H1 (cell line): Measurements from ENCODE around the gene POLE3.

Experiments used
- POLR2A ChIP-seq, 2 experiments: IDR thresholded peaks; 1 replicate in 1 of 2; 2 replicates in 1 of 2; pipeline ENCODE4 v1.6.1; 2011; ENCODE audit warnings: low read depth in 2 of 2, low read length in 2 of 2, mild to moderate bottlenecking in 2 of 2; ENCODE audit errors: control extremely low read depth in 1 of 2
- RXRA ChIP-seq: IDR thresholded peaks from 2 replicates; pipeline ENCODE4 v1.6.1; 2011; ENCODE audit warnings: low read depth, mild to moderate bottlenecking, low read length, moderate library complexity; ENCODE audit not compliant: insufficient read depth

DNA sequence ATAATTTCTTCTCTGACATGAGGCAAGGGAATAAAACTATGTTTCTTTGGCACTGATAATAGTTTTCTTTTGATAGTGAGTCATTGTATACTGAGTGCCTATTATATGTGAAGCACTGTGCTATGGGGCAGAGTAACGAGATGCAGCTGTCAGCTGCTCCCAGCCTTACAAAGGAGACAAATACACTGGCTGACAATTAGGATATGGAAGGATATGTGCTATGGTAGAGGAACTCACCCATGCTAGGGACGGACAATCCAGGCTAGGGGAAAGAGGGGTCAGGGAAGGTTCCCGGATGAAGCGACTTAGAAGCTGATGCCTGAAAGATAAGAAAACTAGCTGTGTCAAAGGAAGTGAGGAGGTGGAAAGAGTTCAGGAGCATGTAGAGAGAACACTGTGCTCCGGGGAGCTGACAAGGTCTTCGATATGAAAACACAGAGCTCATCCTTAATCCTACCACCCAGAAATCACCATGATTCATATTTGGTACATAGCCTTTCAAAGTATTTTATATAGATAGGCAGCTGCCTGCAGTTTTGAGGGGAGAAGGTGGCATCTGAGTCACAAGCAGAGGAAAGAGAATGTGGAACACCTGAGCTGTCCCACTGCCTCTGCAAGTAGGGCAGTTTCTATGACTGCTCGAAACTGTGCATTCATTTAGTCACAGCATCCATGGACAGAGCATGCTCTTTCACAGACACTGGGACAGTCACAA is 49.0 kb downstream of the POLE3 start:
- TF ChIP-seq POLR2A (IDR thresholded peaks at IDR 0.05; ENCODE audit: control extremely low read depth in 1 of 2, low read depth in 2 of 2, low read length in 2 of 2) (no peak), RXRA (no peak)
